NCI-H1105 treated with DMSO at 0.1 percent for 48 hours (cell line): ENCODE measurements around the gene DHRS7B.
"Not testable (repeated sequence)": the region's sequence is repeated elsewhere in the genome, so short reads cannot be mapped to it uniquely, and the experiment has no call there.

Source experiments
- DNase-seq: peaks from one replicate; lab custom pipeline; 2025; lab: John Stamatoyannopoulos, UW

The DHRS7B gene

GRCh38 chr17:21108651-21109050 lies 18.1 kb upstream of the DHRS7B start:
- no peak for DNase-seq

- DNase-seq = no peak
Observed at GRCh38 chr17:21113049-21113690, 13.6 kb upstream of the DHRS7B start.

- no peak for DNase-seq
Observed at GRCh38 chr17:21113716-21114115, 13.0 kb upstream of the DHRS7B start.

- not testable (repeated sequence) for DNase-seq
Observed at GRCh38 chr17:21114791-21115190, 12.0 kb upstream of the DHRS7B start.

- DNase-seq = peak; percentile 79
Observed at GRCh38 chr17:21119247-21119918, 7.4 kb upstream of the DHRS7B start.

GRCh38 chr17:21119919-21120249 lies 6.9 kb upstream of the DHRS7B start:
- DNase-seq = no peak

- DNase-seq = no peak
Observed at GRCh38 chr17:21124086-21124485, 2.7 kb upstream of the DHRS7B start.

GRCh38 chr17:21124517-21124916 lies 2.2 kb upstream of the DHRS7B start:
- DNase-seq = not testable (repeated sequence)

GRCh38 chr17:21125862-21126261 lies 902 bp upstream of the DHRS7B start:
- no peak for DNase-seq

- DNase-seq = no peak
Observed at GRCh38 chr17:21127509-21128077, 829 bp downstream of the DHRS7B start.

- peak; percentile 33 for DNase-seq
Observed at GRCh38 chr17:21129023-21129681, 2.4 kb downstream of the DHRS7B start.

GRCh38 chr17:21131137-21131536 lies 4.4 kb downstream of the DHRS7B start:
- no peak for DNase-seq

- no peak for DNase-seq
Observed at GRCh38 chr17:21132428-21132827, 5.7 kb downstream of the DHRS7B start.

- no peak for DNase-seq
Observed at GRCh38 chr17:21134559-21134958, 7.8 kb downstream of the DHRS7B start.

GRCh38 chr17:21140911-21141310 lies 14.1 kb downstream of the DHRS7B start:
- DNase-seq = no peak

- DNase-seq = no peak
Observed at GRCh38 chr17:21141331-21141730, 14.6 kb downstream of the DHRS7B start.

GRCh38 chr17:21142065-21142464 lies 15.3 kb downstream of the DHRS7B start:
- DNase-seq = not testable (repeated sequence)

GRCh38 chr17:21143695-21144094 lies 16.9 kb downstream of the DHRS7B start:
- DNase-seq = no peak

GRCh38 chr17:21144299-21144698 lies 17.5 kb downstream of the DHRS7B start:
- DNase-seq = not testable (repeated sequence)

- DNase-seq = no peak
Observed at GRCh38 chr17:21146362-21147015, 19.7 kb downstream of the DHRS7B start.

- no peak for DNase-seq
Observed at GRCh38 chr17:21149621-21150020, 22.9 kb downstream of the DHRS7B start.

- DNase-seq = no peak
Observed at GRCh38 chr17:21152731-21153130, 26.0 kb downstream of the DHRS7B start.
